A549 (cell line): ENCODE results near the gene SH3PXD2B. TPM values are rescaled to one million over a fixed set of nuclear protein-coding genes. Genes with fewer than 3 reads are reported as not detected.
A peak's percentile ranks its signal among the peaks of the same experiment; 100 is the strongest.

Source experiments
- ATAC-seq, 2 experiments: fragments of 200-7000 bp in 1 of 2; fragments of >200 bp in 1 of 2; cut with Nextera tagmentation in 1 of 2; cut with Tn5 transposase in 1 of 2; 3 replicates each; pipeline versions ENCODE4 v1.8.0 to v1.9.1; 2018 to 2020; ENCODE audit warnings: mild to moderate bottlenecking in 1 of 2, moderate library complexity in 1 of 2
- CTCF ChIA-PET: fragments of 300-600 bp; sonication (Branson Sonifier 250); formaldehyde crosslinking; extraction: SDS; loops from one replicate; lab custom pipeline; 2021; ENCODE audit warnings: antibody characterized with exemption, inconsistent platforms; lab: Yijun Ruan, JAX
- POLR2A ChIA-PET: fragments of 350-600 bp; formaldehyde crosslinking; extraction: SDS; loops from one replicate; lab custom pipeline; 2021; ENCODE audit warnings: antibody characterized with exemption, inconsistent platforms; lab: Yijun Ruan, JAX
- DNase-seq, 2 experiments: peaks; one replicate each; pipeline versions ENCODE4 v3.0.0 to v3.0.0-alpha.2; 2011 to 2016; ENCODE audit warnings: low read depth in 1 of 2, low spot score in 1 of 2
- FAIRE-seq: peaks from 2 replicates; lab custom pipeline; 2011; peaks lifted over from hg19 to GRCh38; lab: Jason Lieb, UNC
- H3K27ac ChIP-seq, 2 experiments: fragments of >200 bp; sonication (Bioruptor Twin); formaldehyde crosslinking; 3 replicates each; pipeline ENCODE4 v1.5.1; 2016 to 2017
- H3K4me1 ChIP-seq: fragments of >200 bp; sonication (Bioruptor Twin); formaldehyde crosslinking; 3 replicates; pipeline ENCODE4 v1.6.1; 2016
- H3K4me2 ChIP-seq: fragments of >200 bp; sonication (Bioruptor Twin); formaldehyde crosslinking; 3 replicates; pipeline ENCODE4 v1.6.1; 2016
- H3K4me3 ChIP-seq: fragments of >200 bp; sonication (Bioruptor Twin); formaldehyde crosslinking; 3 replicates; pipeline ENCODE4 v1.5.1; 2016
- H3K9me3 ChIP-seq: fragments of >200 bp; sonication (Bioruptor Twin); formaldehyde crosslinking; 3 replicates; pipeline ENCODE4 v1.6.1; 2016
- BHLHE40 ChIP-seq: IDR thresholded peaks from 2 replicates; pipeline ENCODE4 v1.6.1; 2012; ENCODE audit warnings: low read depth, low read length, inconsistent platforms
- CHD4 ChIP-seq: fragments of 200-600 bp; sonication (generic); IDR thresholded peaks from 2 replicates; pipeline ENCODE4 v1.6.1; 2016; ENCODE audit warnings: antibody characterized with exemption, mild to moderate bottlenecking, borderline replicate concordance
- CTCF ChIP-seq: fragments of >200 bp; sonication (Bioruptor Twin); formaldehyde crosslinking; IDR thresholded peaks from 3 replicates; pipeline ENCODE4 v1.5.1; 2016
- EHF ChIP-seq: fragments of 250-450 bp; sonication (Bioruptor Pico); IDR thresholded peaks from 2 replicates; pipeline ENCODE4 v1.5.0; 2020; ENCODE audit warnings: mild to moderate bottlenecking
- EHMT2 ChIP-seq: fragments of 200-600 bp; sonication (generic); IDR thresholded peaks from 2 replicates; pipeline ENCODE4 v1.6.1; 2016; ENCODE audit warnings: antibody characterized with exemption, low read depth, mild to moderate bottlenecking, moderate library complexity
- EP300 ChIP-seq, 2 experiments: fragments of >200 bp; sonication (Bioruptor Twin); formaldehyde crosslinking; IDR thresholded peaks; 2 replicates in 1 of 2; 3 replicates in 1 of 2; pipeline ENCODE4 v1.6.1; 2016 to 2017
- ESRRA ChIP-seq: fragments of 150-350 bp; IDR thresholded peaks from 2 replicates; pipeline ENCODE4 v1.6.1; 2014; ENCODE audit warnings: mild to moderate bottlenecking, low read length, borderline replicate concordance
- FOSL2 ChIP-seq, 2 experiments: fragments of 450-650 bp in 1 of 2; fragments of >200 bp in 1 of 2; sonication (Bioruptor Twin) in 1 of 2; formaldehyde crosslinking; IDR thresholded peaks; 2 replicates each; pipeline versions ENCODE4 v1.5.0 to v1.6.1; 2016 to 2020; ENCODE audit warnings: mild to moderate bottlenecking in 1 of 2, moderate library complexity in 1 of 2
- GATA3 ChIP-seq: IDR thresholded peaks from 2 replicates; pipeline ENCODE4 v1.6.1; 2012; ENCODE audit warnings: borderline replicate concordance
- HDAC2 ChIP-seq: fragments of 200-600 bp; sonication (generic); IDR thresholded peaks from 2 replicates; pipeline ENCODE4 v1.6.1; 2016
- JUN ChIP-seq, 2 experiments: fragments of >200 bp; sonication (Bioruptor Twin); formaldehyde crosslinking; IDR thresholded peaks; 2 replicates in 1 of 2; 3 replicates in 1 of 2; pipeline ENCODE4 v1.6.1; 2016 to 2017
- JUNB ChIP-seq: fragments of >200 bp; sonication (Bioruptor Twin); formaldehyde crosslinking; IDR thresholded peaks from 2 replicates; pipeline ENCODE4 v1.6.1; 2016
- MAFK ChIP-seq: fragments of 450-650 bp; IDR thresholded peaks from 2 replicates; pipeline ENCODE4 v1.6.1; 2014; ENCODE audit not compliant: partially characterized antibody
- MAX ChIP-seq: IDR thresholded peaks from 2 replicates; pipeline ENCODE4 v1.6.1; 2012
- PBX3 ChIP-seq: IDR thresholded peaks from 2 replicates; pipeline ENCODE4 v1.6.1; 2012
- POLR2AphosphoS2 ChIP-seq: conservative IDR thresholded peaks from 2 replicates; pipeline ENCODE4 v1.6.1; 2012; ENCODE audit warnings: low read length, improper control_type of control experiment, inconsistent platforms
- RFX5 ChIP-seq: fragments of 450-650 bp; IDR thresholded peaks from 2 replicates; pipeline ENCODE4 v1.7.1; 2014; ENCODE audit warnings: antibody characterized with exemption, mild to moderate bottlenecking, moderate library complexity
- RNF2 ChIP-seq: fragments of 200-600 bp; sonication (generic); IDR thresholded peaks from 2 replicates; pipeline ENCODE4 v1.6.1; 2016; ENCODE audit warnings: low read depth, mild to moderate bottlenecking, antibody characterized with exemption, moderate library complexity, borderline replicate concordance
- SMC3 ChIP-seq: fragments of >200 bp; sonication (Bioruptor Twin); formaldehyde crosslinking; IDR thresholded peaks from 3 replicates; pipeline ENCODE4 v1.6.1; 2018; ENCODE audit warnings: inconsistent platforms
- WGBS: methylation state at CpG from one replicate; pipeline ENCODE4 v1.1.6; 2017; ENCODE audit errors: missing lambda C conversion rate; 5-methylcytosine and 5-hydroxymethylcytosine counted together
- polyA plus RNA-seq, 4 experiments: library from polyadenylated mRNA; depleted of rRNA in 3 of 4; stranded (reverse); fragments of >200 nt; fragmentation: RNase III in 1 of 4; extraction: RNeasy Plus Mini Kit Qiagen cat#74134 plus additional on column Dnase treatment in 1 of 4; gene quantifications; 2 replicates in 3 of 4; 3 replicates in 1 of 4; pipeline ENCODE4 v1.2.3, GENCODE V29; 2011 to 2017
- TF ChIP-seq, protein P1 (sequence below): fragments of 250-450 bp; sonication (Bioruptor Pico); IDR thresholded peaks from 2 replicates; pipeline ENCODE4 v1.5.0; 2021; ENCODE audit warnings: mild to moderate bottlenecking, moderate library complexity, borderline replicate concordance
- TF ChIP-seq, protein P2 (sequence below): fragments of 150-350 bp; IDR thresholded peaks from 2 replicates; pipeline ENCODE4 v1.6.1; 2014; ENCODE audit warnings: low read depth, mild to moderate bottlenecking, low read length
- TF ChIP-seq, protein P3 (sequence below): IDR thresholded peaks from 2 replicates; pipeline ENCODE4 v1.6.1; 2012; ENCODE audit warnings: low read depth, borderline replicate concordance

The SH3PXD2B gene
- polyA plus RNA-seq, 2 of the 4 experiments (the other 2 are of a cell fraction), result 15.1 to 15.5 TPM

DNA sequence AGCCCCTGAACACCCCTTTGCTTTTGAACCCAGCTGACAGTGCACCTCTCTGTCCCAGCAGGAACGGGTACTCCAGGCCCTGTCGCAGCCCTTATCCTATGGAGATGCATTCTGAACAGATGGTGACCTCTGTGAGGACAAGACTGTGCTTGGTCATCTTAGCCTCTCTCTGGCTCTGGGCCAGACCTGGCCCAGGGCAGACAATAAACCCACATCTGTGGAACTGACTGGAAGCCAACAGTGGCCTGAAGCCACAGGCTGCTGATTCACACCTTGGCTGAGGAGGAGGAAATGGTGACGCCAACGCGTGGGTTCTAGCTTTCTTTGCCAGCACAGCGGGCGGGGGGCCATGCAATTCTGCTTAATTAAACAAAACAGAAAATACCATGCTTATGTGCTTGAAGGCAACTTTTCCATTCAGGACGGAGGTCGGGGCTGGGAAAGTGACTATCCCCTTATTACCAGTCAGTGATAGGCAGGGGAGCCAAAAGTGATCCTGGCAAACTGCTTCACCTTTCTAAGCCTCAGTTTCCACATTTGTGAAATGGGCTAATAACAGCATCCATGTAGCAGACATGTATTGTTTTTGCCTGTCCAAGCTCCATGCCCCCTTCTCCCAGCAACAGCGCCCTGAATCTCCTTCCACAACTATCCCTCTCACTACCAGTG, 10.8 kb downstream of the SH3PXD2B start:
- Histone ChIP-seq H3K4me1 (peaks cover 28% of the 10 kb centered on the region), H3K9me3 (no peaks in the 10 kb centered on the region), H3K4me3 (no peak overlapping the region)
- ATAC-seq (peak; percentile 53 to 84; a peak in 4 of 6 replicates), DNase-seq (peak; percentile 34 to 81), FAIRE-seq (no peak)
- 26% methylated on average over 10 of the region's 10 CpGs for WGBS
- POLR2A ChIA-PET, result no interaction called here
- no peak for TF ChIP-seq CHD4
- TF ChIP-seq FOSL2 (IDR thresholded peaks at IDR 0.05), result peak; percentile 54; the same call in 1 of the 2 replicates
- TF ChIP-seq FOSL2 (CRISPR knock-in tag; IDR thresholded peaks at IDR 0.05), result peak; percentile 76
- TF ChIP-seq, protein P1, sequence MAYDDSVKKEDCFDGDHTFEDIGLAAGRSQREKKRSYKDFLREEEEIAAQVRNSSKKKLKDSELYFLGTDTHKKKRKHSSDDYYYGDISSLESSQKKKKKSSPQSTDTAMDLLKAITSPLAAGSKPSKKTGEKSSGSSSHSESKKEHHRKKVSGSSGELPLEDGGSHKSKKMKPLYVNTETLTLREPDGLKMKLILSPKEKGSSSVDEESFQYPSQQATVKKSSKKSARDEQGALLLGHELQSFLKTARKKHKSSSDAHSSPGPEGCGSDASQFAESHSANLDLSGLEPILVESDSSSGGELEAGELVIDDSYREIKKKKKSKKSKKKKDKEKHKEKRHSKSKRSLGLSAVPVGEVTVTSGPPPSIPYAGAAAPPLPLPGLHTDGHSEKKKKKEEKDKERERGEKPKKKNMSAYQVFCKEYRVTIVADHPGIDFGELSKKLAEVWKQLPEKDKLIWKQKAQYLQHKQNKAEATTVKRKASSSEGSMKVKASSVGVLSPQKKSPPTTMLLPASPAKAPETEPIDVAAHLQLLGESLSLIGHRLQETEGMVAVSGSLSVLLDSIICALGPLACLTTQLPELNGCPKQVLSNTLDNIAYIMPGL (CRISPR knock-in tag), result no peak
- peak; percentile 85 for TF ChIP-seq MAX
- no peak for TF ChIP-seq SMC3
- TF ChIP-seq RNF2, result no peak
- peak in 1 of 2 experiments; percentile 63; a peak in 2 of 5 replicates for TF ChIP-seq EP300 (IDR thresholded peaks at IDR 0.05)
- TF ChIP-seq JUN (IDR thresholded peaks at IDR 0.05), result peak; percentile 31 to 54; a peak in 2 of 5 replicates
- peak; percentile 56 for TF ChIP-seq JUNB
- TF ChIP-seq HDAC2, result no peak
- TF ChIP-seq, protein P2, sequence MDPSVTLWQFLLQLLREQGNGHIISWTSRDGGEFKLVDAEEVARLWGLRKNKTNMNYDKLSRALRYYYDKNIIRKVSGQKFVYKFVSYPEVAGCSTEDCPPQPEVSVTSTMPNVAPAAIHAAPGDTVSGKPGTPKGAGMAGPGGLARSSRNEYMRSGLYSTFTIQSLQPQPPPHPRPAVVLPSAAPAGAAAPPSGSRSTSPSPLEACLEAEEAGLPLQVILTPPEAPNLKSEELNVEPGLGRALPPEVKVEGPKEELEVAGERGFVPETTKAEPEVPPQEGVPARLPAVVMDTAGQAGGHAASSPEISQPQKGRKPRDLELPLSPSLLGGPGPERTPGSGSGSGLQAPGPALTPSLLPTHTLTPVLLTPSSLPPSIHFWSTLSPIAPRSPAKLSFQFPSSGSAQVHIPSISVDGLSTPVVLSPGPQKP, result no peak
- TF ChIP-seq MAFK, result peak; percentile 79
- no peak for TF ChIP-seq EHMT2
- peak; percentile 77 for TF ChIP-seq GATA3
- TF ChIP-seq, protein P3, sequence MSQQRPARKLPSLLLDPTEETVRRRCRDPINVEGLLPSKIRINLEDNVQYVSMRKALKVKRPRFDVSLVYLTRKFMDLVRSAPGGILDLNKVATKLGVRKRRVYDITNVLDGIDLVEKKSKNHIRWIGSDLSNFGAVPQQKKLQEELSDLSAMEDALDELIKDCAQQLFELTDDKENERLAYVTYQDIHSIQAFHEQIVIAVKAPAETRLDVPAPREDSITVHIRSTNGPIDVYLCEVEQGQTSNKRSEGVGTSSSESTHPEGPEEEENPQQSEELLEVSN, result peak; percentile 69; the same call in 1 of the 2 replicates
- no peak for TF ChIP-seq ESRRA
- TF ChIP-seq, all 56 proteins: peak for 8
- Histone ChIP-seq H3K27ac (peak overlapping the region; percentile 49 to 80), H3K4me2 (peak overlapping the region; percentile 56)
- CTCF ChIA-PET, result interaction anchor here (0.9 to 1.8 kb wide), 5 partner anchors 9 to 175 kb away, joined by 3 to 6 read pairs (median 3); no protein-coding TSS in a partner anchor

DNA sequence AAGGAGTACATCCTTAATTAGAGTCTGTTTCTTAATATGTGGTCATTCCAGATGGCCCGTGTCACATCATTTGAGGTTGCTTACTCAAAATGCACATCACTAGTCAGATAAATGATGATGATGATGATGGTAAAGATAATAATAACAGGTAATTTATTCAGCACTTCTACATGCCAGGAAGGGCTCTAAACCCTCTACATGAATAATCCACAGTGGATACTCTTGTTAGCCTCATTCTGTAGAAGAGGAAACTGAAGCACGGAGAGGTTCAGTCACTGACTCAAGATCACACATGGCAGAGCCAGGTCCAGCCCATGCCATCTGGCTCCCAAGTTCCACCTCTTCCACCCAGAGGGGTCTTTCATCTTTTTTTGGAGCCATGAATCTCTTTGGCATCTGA, 11.7 kb downstream of the SH3PXD2B start:
- Histone ChIP-seq H3K4me3 (no peak overlapping the region), H3K9me3 (no peaks in the 10 kb centered on the region), H3K4me2 (no peak overlapping the region), H3K4me1 (peaks cover 38% of the 10 kb centered on the region), H3K27ac (peak overlapping the region; percentile 32 to 80; a peak in 4 of 6 replicates)
- 94% methylated on average over 2 of the region's 2 CpGs for WGBS
- FAIRE-seq (no peak), ATAC-seq (no peak), DNase-seq (no peak)
- ChIA-PET POLR2A (no interaction called here), CTCF (interaction anchor here (4.6 kb wide), 1 partner anchor 9 kb away, joined by 44 read pairs; no protein-coding TSS in a partner anchor)
- TF ChIP-seq POLR2AphosphoS2, result no peak
- TF ChIP-seq, protein P1 (CRISPR knock-in tag), result no peak
- no peak for TF ChIP-seq RFX5
- no peak for TF ChIP-seq JUN (IDR thresholded peaks at IDR 0.05)
- TF ChIP-seq EHF (CRISPR knock-in tag), result no peak
- TF ChIP-seq, protein P3, result no peak
- TF ChIP-seq BHLHE40, result no peak
- no peak for TF ChIP-seq CTCF
- TF ChIP-seq PBX3, result no peak
- no peak for TF ChIP-seq MAX
- TF ChIP-seq FOSL2 (IDR thresholded peaks at IDR 0.05), result no peak
- TF ChIP-seq FOSL2 (CRISPR knock-in tag; IDR thresholded peaks at IDR 0.05), result no peak
- no peak for TF ChIP-seq MAFK
- TF ChIP-seq SMC3, result no peak
